Breast epithelium (tissue), 3 donors: Measurements from ENCODE around the gene VEGFA.

Source experiments
- CTCF ChIP-seq, 3 donors: fragments of 450-650 bp; IDR thresholded peaks; one replicate each; pipeline ENCODE4 v1.5.1; 2016 to 2017; ENCODE audit warnings: antibody characterized with exemption in 3 of 3, mild to moderate bottlenecking in 3 of 3, moderate library complexity in 3 of 3
- POLR2A ChIP-seq: fragments of 450-650 bp; IDR thresholded peaks from one replicate; pipeline ENCODE4 v1.6.1; 2016; ENCODE audit warnings: antibody characterized with exemption, mild to moderate bottlenecking, moderate library complexity
- POLR2AphosphoS5 ChIP-seq, 3 donors: sonication (generic); formaldehyde crosslinking; IDR thresholded peaks; one replicate each; pipeline ENCODE4 v1.6.1; 2017; ENCODE audit warnings: antibody characterized with exemption in 3 of 3

- TF ChIP-seq CTCF (IDR thresholded peaks at IDR 0.05) (no peak), POLR2A (no peak), POLR2AphosphoS5 (IDR thresholded peaks at IDR 0.05) (no peak)
Measured at GRCh38 chr6:43776799-43777776, 7.1 kb downstream of the VEGFA start.
